GM18907 (cell line): ENCODE results near the gene APLF.
"Not testable (repeated sequence)": the region's sequence is repeated elsewhere in the genome, so short reads cannot be mapped to it uniquely, and the experiment has no call there.

Experiments used
- ATAC-seq: cut with Tn5 transposase; IDR thresholded peaks from one replicate; pipeline ENCODE4 v1.9.1; 2021; ENCODE audit warnings: mild to moderate bottlenecking, moderate library complexity; ENCODE audit not compliant: unreplicated experiment

The APLF gene

DNA sequence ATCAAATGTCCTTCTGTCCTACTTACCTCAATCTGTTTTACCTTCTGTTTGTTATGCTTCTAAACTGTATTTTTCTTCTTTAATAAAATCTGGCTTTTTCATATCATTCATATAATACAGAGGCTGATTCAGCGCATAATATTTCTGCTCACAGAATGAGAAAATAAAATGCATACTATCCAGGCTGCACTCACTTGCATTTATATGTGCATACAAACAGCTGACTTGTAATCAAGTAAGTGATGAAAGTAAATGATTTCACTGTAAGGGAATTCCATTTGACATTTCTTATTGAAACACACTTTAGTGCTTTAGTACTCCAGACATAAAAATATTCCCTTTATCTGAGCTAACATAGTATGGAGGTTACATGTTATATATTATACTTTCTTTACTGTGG is 100.7 kb downstream of the APLF start:
- ATAC-seq: no peak

DNA sequence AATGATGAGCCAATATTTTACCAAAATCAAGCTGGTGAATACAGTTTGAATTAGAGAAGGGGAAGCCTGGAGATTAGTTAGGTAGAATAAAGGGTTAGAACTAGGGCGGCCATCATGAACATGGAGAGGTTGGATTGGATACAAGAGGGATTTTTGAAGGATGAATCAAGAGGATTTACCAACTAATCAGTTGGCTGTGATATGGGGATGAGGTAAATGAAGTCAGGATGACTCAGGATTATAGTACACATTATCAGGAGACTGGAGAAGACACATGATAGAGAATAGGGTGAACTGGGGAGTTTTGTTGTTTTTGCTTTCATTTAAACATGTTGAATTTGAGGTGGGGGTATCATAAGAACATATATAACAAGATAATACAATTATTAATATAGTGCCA is 102.2 kb downstream of the APLF start:
- no peak for ATAC-seq

DNA sequence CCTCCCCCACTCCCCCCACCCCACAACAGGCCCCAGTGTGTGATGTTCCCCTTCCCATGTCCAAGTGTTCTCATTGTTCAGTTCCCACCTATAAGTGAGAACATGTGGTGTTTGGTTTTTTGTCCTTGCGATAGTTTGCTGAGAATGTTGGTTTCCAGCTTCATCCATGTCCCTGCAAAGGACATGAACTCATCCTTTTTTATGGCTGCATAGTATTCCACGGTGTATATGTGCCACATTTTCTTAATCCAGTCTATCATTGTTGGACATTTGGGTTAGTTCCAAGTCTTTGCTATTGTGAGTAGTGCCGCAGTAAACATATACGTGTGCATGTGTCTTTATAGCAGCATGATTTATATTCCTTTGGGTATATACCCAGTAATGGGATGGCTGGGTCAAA is 103.0 kb downstream of the APLF start:
- ATAC-seq: not testable (repeated sequence)

DNA sequence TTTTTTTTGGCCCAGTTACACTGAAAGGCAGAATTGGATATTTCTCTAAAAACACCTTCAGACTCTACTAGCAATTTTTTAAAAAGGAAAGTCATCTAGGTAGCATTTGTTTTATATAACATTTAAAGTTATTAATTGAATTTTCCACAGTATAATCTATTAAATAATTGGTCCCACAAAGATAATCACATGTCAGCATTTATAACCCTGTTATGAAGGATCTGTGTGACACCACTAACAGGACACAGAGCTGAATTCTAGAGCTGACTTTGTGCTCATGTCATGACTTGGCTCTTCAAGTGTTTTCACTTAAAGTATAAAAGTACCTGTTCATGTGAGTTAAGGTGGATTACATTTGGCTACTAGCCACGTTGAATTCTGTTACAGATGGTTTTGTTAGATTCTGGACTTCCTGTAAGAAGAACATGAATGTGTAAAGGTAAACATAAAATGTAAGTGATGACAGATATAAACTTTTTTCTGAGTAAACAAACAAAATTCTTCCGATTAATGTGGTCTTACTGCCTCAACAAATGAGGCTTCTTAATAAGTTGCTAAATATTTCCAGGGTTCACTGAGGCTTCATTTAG is 106.9 kb downstream of the APLF start:
- no peak for ATAC-seq

DNA sequence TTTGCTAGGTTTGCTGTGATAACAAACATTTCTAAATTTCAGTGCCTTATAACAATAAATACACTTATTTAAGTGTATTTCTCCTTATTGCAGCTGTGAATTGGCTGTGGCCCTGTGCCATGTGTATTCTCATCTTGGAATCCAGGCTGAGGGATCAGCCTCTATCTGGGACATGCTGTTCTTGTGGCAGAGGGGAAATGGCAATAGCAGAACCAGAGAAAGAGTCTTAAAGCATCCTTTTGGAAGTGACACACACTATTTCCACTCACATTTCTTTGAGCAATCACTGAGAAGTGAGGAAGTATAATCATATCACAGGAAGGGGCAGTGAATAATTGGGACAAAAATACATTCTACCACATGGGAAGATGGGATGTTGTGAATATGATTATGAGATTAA is 109.8 kb downstream of the APLF start:
- ATAC-seq: no peak

DNA sequence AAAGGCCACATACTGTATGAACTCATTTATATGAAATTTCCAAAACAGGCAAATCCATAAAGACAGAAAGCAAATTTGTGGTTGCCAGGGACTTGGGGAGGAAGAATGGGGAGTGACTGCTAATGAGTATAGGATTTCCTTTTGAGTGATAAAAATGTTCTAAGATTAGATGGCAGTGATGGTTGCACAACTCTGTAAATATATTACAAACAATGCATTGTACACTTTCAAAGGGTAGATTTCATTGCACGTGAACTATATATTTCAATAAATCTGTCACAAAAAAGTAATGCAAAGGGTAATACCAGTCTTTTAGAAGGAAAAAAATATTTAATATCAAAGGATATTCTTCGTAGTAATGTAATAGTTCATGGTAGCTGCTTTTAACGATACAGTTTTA is 112.3 kb downstream of the APLF start:
- no peak for ATAC-seq

- no peak for ATAC-seq
These were observed 121.2 kb downstream of the APLF start for GRCh38 chr2:68588589-68588988.

DNA sequence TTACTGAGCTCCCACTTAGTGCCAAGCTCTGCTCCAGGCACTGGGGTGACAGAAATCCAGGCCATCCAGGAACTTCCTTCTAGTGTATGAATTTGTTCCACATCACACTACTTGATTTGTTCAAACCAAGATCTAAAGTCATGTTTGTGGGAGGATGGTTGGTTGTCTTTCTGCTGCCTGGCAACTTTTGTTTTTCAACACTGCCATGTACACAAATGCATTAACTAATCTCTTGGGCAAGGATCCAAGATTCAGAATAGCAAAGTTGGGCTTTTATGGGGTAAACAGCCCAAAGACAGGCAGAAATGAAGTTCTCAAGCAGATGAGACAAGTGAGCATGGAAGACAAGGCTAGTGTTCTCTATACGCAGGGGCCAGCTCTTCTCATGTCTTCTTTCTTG is 122.6 kb downstream of the APLF start:
- ATAC-seq: no peak

DNA sequence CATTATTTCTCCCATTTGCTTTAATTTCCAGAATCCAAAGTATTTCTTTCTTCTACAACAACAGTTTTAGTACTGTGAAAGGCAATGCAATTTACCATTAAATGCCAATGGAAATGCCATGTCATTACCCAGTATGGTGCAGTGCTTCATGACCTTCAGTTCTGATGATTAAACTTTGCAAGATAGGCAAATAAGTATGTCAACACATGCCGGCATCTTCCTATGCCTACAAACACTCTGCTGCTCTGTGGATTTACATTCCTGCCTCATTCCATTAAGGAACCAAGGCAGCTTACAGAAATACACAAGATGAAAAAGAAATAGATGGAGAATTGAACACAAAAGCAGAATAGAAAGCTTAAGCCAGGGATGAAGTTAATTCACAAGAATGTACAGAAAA is 123.3 kb downstream of the APLF start:
- no peak for ATAC-seq

GRCh38 chr2:68591225-68591624 is 123.8 kb downstream of the APLF start:
- ATAC-seq: no peak

- no peak for ATAC-seq
These were observed 126.7 kb downstream of the APLF start for GRCh38 chr2:68594041-68594440.

DNA sequence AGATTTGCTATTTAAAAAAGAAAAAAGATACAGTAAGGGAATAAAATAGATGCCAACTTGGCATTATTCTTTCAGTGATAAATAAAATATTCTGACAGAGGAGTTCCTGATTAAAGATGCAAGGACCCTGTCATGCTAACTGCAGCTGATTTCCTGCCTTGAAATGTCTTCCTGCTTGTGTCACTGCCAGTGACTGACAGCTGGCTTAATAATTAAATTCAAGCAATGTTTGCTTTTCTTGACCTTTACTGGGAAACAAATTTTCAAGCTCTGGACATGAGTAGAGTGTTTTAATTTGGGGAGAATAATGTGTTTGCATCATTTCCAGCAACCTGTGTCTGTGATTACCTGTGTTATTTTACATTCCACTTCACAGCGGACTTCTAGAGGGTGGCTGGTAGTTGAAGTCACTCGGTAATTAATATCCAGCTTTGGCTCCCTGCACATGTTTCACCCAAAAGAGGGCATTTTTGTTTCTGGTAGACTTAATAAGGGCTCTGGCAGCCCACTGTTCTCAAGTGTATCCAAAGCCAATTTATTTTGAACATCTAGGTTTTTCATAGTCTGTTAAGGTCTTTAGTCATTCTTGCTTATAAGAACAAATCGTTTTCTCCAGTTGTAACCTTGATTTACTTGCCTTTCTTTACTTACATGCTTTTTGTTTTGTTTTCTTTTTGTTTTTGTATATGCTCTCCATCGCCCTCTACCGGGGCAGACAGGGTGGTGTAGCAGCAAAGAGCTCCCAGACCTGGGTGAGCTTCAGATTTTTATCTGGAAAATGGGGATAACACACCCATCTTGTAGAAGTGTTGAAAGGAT is 127.5 kb downstream of the APLF start:
- ATAC-seq: peak; percentile 80

DNA sequence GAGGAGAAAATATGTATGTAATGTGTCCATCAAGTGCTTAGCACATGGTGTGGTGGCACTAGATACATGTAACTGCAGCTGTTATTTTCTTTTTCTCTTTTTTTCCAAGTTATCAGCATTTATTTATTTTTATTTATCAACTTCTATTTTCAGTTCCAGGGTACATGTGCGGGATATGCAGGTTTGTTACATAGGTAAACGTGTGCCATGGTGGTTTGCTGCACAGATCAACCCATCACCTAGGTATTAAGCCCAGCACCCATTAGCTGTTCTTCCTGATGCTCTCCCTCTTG is 128.1 kb downstream of the APLF start:
- ATAC-seq: not testable (repeated sequence)

- ATAC-seq: not testable (repeated sequence)
These were observed 133.1 kb downstream of the APLF start for GRCh38 chr2:68600495-68600894.

GRCh38 chr2:68603059-68603458 is 135.7 kb downstream of the APLF start:
- no peak for ATAC-seq

DNA sequence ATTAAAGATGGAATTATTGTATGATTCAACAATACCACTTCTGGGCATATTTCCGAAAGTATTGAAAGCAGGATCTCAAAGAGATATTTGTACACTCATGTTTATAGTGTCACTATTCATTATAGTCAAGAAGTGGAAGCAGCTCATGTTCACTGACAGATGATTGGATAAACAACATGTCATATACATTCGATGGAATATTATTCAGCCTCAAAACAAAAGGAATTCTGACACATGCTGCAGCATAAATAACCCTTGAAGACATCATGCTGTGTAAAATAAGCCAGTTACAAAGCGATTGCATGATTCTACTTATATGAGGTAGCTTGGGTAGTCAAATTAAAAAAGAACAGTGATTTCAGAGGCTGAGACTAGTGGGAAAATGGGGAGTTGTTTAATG is 136.7 kb downstream of the APLF start:
- no peak for ATAC-seq

- ATAC-seq: no peak
These were observed 138.6 kb downstream of the APLF start for GRCh38 chr2:68605939-68606338.

DNA sequence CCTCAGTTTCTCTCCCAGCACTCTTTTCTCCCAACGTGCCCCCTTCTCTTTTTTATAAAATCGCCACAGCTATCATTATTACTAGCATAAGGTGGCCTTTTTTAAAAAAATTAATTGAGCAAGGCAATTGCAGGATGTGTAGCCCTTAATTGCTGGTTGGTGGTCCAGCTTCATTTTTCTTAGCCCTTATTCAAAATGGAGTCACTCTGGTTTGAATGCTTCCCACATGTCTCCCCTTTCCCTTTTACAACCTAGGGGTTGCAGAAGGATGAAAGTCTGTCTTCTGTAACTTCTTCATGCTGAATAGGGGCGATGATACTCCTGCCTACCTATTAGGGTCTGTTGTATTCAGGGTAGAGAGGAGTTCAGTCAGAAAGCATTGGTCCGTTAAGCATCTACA is 139.4 kb downstream of the APLF start:
- ATAC-seq: no peak

DNA sequence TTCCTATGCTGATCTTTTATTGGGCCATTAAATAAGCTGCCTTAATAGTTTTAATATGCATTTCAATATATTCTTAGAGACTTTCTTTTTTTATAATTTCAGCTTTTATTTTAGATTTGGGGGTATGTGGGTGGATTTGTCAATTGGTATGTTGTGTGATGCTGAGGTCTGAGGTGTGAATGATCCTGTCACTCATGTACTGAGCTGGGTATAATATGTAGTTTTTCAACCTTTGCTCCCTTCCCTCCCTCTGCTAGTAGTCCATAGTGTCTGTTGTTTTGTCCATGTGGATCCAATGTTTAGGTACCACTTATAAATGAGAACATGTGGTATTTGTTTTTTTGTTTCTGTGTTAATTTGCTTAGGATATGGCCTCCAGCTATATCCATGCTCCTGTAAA is 140.5 kb downstream of the APLF start:
- ATAC-seq: no peak

- no peak for ATAC-seq
These were observed 145.6 kb downstream of the APLF start for GRCh38 chr2:68612765-68613519.

DNA sequence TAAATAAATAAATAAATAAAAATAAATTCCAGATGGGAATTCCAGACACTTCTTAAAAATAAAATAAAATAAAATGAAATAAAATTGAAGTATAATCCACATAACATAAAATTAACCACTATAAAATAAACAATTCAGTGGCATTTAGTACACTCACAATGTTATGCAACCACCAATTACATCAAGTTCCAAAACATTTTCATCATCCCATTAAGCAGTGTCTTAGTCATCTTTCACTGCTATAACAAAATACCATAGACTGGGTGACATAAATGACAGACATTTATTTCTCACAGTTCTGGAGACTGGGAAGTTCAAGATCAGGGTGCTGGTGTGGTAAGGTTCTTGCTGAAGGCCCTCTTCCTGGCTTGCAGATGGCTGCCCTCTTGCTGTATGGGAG is 153.4 kb downstream of the APLF start:
- no peak for ATAC-seq

- no peak for ATAC-seq
These were observed 156.4 kb downstream of the APLF start for GRCh38 chr2:68623820-68624219.
